Stimulated activated CD8-positive, alpha-beta memory T cell treated with anti-CD3 and anti-CD28 coated beads, Interleukin-12 subunit alpha, Interleukin-12 subunit beta, amount 100 ng/mL, for 4 hours (primary cell): ENCODE measurements around the gene ZNF124.

Experiments
- DNase-seq: peaks from one replicate; pipeline ENCODE4 v3.0.0-alpha.2; 2020; ENCODE audit warnings: low read depth

Gene ZNF124

GRCh38 chr1:247113094-247113497 lies 58.7 kb downstream of the ZNF124 start:
- no peak for DNase-seq

GRCh38 chr1:247112479-247112781 lies 59.4 kb downstream of the ZNF124 start:
- DNase-seq: no peak

GRCh38 chr1:247111700-247112478 lies 59.9 kb downstream of the ZNF124 start:
- DNase-seq: no peak

DNA sequence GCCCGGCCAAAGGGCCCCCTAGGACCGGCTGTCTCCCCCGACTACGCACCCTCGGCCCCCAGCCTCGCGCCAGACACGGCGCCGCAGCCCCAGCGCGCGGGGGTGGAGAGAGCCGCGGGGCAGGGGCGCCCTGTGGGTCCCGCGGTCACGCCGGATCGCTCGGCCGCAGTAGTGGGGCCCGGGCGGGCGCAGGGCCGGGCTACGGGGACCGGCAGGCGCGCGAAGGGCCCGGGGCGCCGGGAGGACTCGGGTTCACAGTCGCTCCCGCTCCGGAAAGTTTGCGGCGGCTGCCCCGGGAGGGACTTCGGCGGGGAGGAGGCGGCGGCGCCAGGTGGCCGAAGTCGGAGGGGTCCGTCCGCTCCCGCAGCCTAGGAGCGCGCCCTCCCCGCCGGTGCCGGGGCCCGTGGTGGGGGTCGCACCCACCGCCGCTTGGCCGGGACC lies 60.5 kb downstream of the ZNF124 start:
- no peak for DNase-seq

- no peak for DNase-seq
Observed at GRCh38 chr1:247110627-247111258, 61.1 kb downstream of the ZNF124 start.

GRCh38 chr1:247107694-247108093 lies 64.1 kb downstream of the ZNF124 start:
- no peak for DNase-seq

GRCh38 chr1:247105966-247106365 lies 65.9 kb downstream of the ZNF124 start:
- DNase-seq: no peak
